Measurements from ENCODE around the gene KCNQ1. TPM values are rescaled to one million over a fixed set of nuclear protein-coding genes. Genes with fewer than 3 reads are reported as not detected.
A peak's percentile ranks its signal among the peaks of the same experiment; 100 is the strongest.

Gene KCNQ1
- total and polyA plus RNA-seq, 9 of the 15 experiments (the other 6 are each of a cell fraction or from before 2014, with no cell fraction given) = 0.44 TPM; not detected in 8

GRCh38 chr11:2886191-2886894, 441.5 kb downstream of the KCNQ1 start (continued):
- TF ChIP-seq ZBTB7A (IDR thresholded peaks at IDR 0.05; ENCODE audit: borderline replicate concordance, control insufficient read depth, low read depth, low read length) (peak; percentile 19; the same call in 1 of the 2 replicates), FOXO4 (CRISPR knock-in tag; IDR thresholded peaks at IDR 0.05) (no peak), ZBTB5 (IDR thresholded peaks at IDR 0.05) (no peak), SNIP1 (IDR thresholded peaks at IDR 0.05; ENCODE audit: low read depth) (no peak), ZNF695 (CRISPR knock-in tag; IDR thresholded peaks at IDR 0.05) (no peak), ZNF707 (CRISPR knock-in tag; conservative IDR thresholded peaks at IDR 0.05) (no peak), ZSCAN32 (CRISPR knock-in tag; IDR thresholded peaks at IDR 0.05) (no peak), ZFPM2 (CRISPR knock-in tag; IDR thresholded peaks at IDR 0.05) (no peak), TCF7L2 (IDR thresholded peaks at IDR 0.05; ENCODE audit: low read depth, low read length) (no peak), SMAD3 (CRISPR knock-in tag; conservative IDR thresholded peaks at IDR 0.05) (no peak), STAG1 (CRISPR knock-in tag; IDR thresholded peaks at IDR 0.05; ENCODE audit: borderline replicate concordance) (0 out of 2 replicates have a peak, but pooled peaks have one; percentile 6), POLR2B (IDR thresholded peaks at IDR 0.05; ENCODE audit: low read depth, partially characterized antibody) (no peak), E2F8 (IDR thresholded peaks at IDR 0.05; ENCODE audit: low read depth, partially characterized antibody) (no peak), CEBPB (tag; IDR thresholded peaks at IDR 0.05) (no peak), HDAC3 (IDR thresholded peaks at IDR 0.05; ENCODE audit: borderline replicate concordance, partially characterized antibody) (no peak), SMAD2 (IDR thresholded peaks at IDR 0.05; ENCODE audit: low read depth, low read length) (no peak), NR2C1 (IDR thresholded peaks at IDR 0.05) (no peak), NR2C1 (tag; IDR thresholded peaks at IDR 0.05) (no peak), EP300 (IDR thresholded peaks at IDR 0.05; ENCODE audit: low read length) (no peak), ZNF583 (CRISPR knock-in tag; IDR thresholded peaks at IDR 0.05) (0 out of 2 replicates have a peak, but pooled peaks have one; percentile 18), FOXA3 (CRISPR knock-in tag; conservative IDR thresholded peaks at IDR 0.05 in 1 of 2, IDR thresholded peaks at IDR 0.05 in 1 of 2) (no peak), GTF2F1 (IDR thresholded peaks at IDR 0.05; ENCODE audit: low read depth, low read length) (no peak), KLF16 (IDR thresholded peaks at IDR 0.05) (no peak)
